ENCODE data around the gene COL23A1. TPM values are rescaled to one million over a fixed set of nuclear protein-coding genes. Genes with fewer than 3 reads are reported as not detected.

COL23A1 gene
- total and polyA plus RNA-seq, 2 donors (not counting 1 experiment from before 2014, with no cell fraction given) = not detected

- H2AFZ ChIP-seq (ENCODE audit: low read length) = no peak overlapping the region
- H3K9ac ChIP-seq (ENCODE audit: insufficient read depth, low read length) = no peak overlapping the region
- H3K4me1 ChIP-seq (ENCODE audit: control insufficient read depth, extremely low read depth, insufficient read depth, low read length) = no peaks in the 10 kb centered on the region
- no peaks in the 10 kb centered on the region for H4K20me1 ChIP-seq (ENCODE audit: control insufficient read depth, extremely low read depth, insufficient read depth, low read length)
- no peak for DNase-seq (ENCODE audit: low read depth in 2 of 2)
- no peak overlapping the region for H3K4me3 ChIP-seq (replicated peaks in 1 of 4; ENCODE audit: control extremely low read depth in 1 of 4, insufficient read depth in 1 of 4, low read depth in 3 of 4, low read length in 4 of 4)
- H3K79me2 ChIP-seq (ENCODE audit: control insufficient read depth, insufficient read depth, low read length) = no peaks in the 10 kb centered on the region
- H3K36me3 ChIP-seq (ENCODE audit: control insufficient read depth, insufficient read depth, low read length) = no peaks in the 10 kb centered on the region
- H3K9me3 ChIP-seq (ENCODE audit: control insufficient read depth, insufficient read depth, low read depth, low read length) = peaks cover under 1% of the 10 kb centered on the region
- no peak overlapping the region for H3K27ac ChIP-seq (ENCODE audit: insufficient read depth, low read length)
- H3K4me2 ChIP-seq (ENCODE audit: extremely low read depth, insufficient read depth, low read length) = no peak overlapping the region
- H3K27me3 ChIP-seq (ENCODE audit: control insufficient read depth, insufficient read depth, low read length) = peaks cover under 1% of the 10 kb centered on the region
- TF ChIP-seq CTCF (conservative IDR thresholded peaks at IDR 0.05 in 1 of 2, IDR thresholded peaks at IDR 0.05 in 1 of 2; ENCODE audit: low read depth in 1 of 2, low read length in 2 of 2) = no peak
- no peak for TF ChIP-seq EZH2 (IDR thresholded peaks at IDR 0.05; ENCODE audit: low read length, missing control alignments)
Observed at GRCh38 chr5:178580271-178580955, 9.8 kb downstream of the COL23A1 start.

- no peak overlapping the region for H3K9ac ChIP-seq (ENCODE audit: insufficient read depth, low read length)
- no peaks in the 10 kb centered on the region for H3K79me2 ChIP-seq (ENCODE audit: control insufficient read depth, insufficient read depth, low read length)
- no peaks in the 10 kb centered on the region for H3K27me3 ChIP-seq (ENCODE audit: control insufficient read depth, insufficient read depth, low read length)
- no peak for DNase-seq (ENCODE audit: low read depth in 2 of 2)
- no peaks in the 10 kb centered on the region for H3K9me3 ChIP-seq (ENCODE audit: control insufficient read depth, insufficient read depth, low read depth, low read length)
- no peak overlapping the region for H3K27ac ChIP-seq (ENCODE audit: insufficient read depth, low read length)
- H3K4me2 ChIP-seq (ENCODE audit: extremely low read depth, insufficient read depth, low read length) = no peak overlapping the region
- H3K4me1 ChIP-seq (ENCODE audit: control insufficient read depth, extremely low read depth, insufficient read depth, low read length) = no peaks in the 10 kb centered on the region
- H2AFZ ChIP-seq (ENCODE audit: low read length) = no peak overlapping the region
- no peaks in the 10 kb centered on the region for H4K20me1 ChIP-seq (ENCODE audit: control insufficient read depth, extremely low read depth, insufficient read depth, low read length)
- no peak for TF ChIP-seq EZH2 (IDR thresholded peaks at IDR 0.05; ENCODE audit: low read length, missing control alignments)
- no peak for TF ChIP-seq CTCF (conservative IDR thresholded peaks at IDR 0.05 in 1 of 2, IDR thresholded peaks at IDR 0.05 in 1 of 2; ENCODE audit: low read depth in 1 of 2, low read length in 2 of 2)
- H3K36me3 ChIP-seq (ENCODE audit: control insufficient read depth, insufficient read depth, low read length) = no peaks in the 10 kb centered on the region
- no peak overlapping the region for H3K4me3 ChIP-seq (replicated peaks in 1 of 4; ENCODE audit: control extremely low read depth in 1 of 4, insufficient read depth in 1 of 4, low read depth in 3 of 4, low read length in 4 of 4)
Observed at GRCh38 chr5:178577944-178578343, 12.2 kb downstream of the COL23A1 start.

GRCh38 chr5:178577376-178577839, 12.8 kb downstream of the COL23A1 start:
- no peak overlapping the region for H3K4me2 ChIP-seq (ENCODE audit: extremely low read depth, insufficient read depth, low read length)
- no peak overlapping the region for H3K27ac ChIP-seq (ENCODE audit: insufficient read depth, low read length)
- H3K4me3 ChIP-seq (replicated peaks in 1 of 4; ENCODE audit: control extremely low read depth in 1 of 4, insufficient read depth in 1 of 4, low read depth in 3 of 4, low read length in 4 of 4) = no peak overlapping the region
- H2AFZ ChIP-seq (ENCODE audit: low read length) = no peak overlapping the region
- H3K79me2 ChIP-seq (ENCODE audit: control insufficient read depth, insufficient read depth, low read length) = no peaks in the 10 kb centered on the region
- no peaks in the 10 kb centered on the region for H3K27me3 ChIP-seq (ENCODE audit: control insufficient read depth, insufficient read depth, low read length)
- no peak for DNase-seq (ENCODE audit: low read depth in 2 of 2)
- no peaks in the 10 kb centered on the region for H3K4me1 ChIP-seq (ENCODE audit: control insufficient read depth, extremely low read depth, insufficient read depth, low read length)
- H3K9me3 ChIP-seq (ENCODE audit: control insufficient read depth, insufficient read depth, low read depth, low read length) = no peaks in the 10 kb centered on the region
- H4K20me1 ChIP-seq (ENCODE audit: control insufficient read depth, extremely low read depth, insufficient read depth, low read length) = no peaks in the 10 kb centered on the region
- no peaks in the 10 kb centered on the region for H3K36me3 ChIP-seq (ENCODE audit: control insufficient read depth, insufficient read depth, low read length)
- no peak overlapping the region for H3K9ac ChIP-seq (ENCODE audit: insufficient read depth, low read length)
- no peak for TF ChIP-seq CTCF (conservative IDR thresholded peaks at IDR 0.05 in 1 of 2, IDR thresholded peaks at IDR 0.05 in 1 of 2; ENCODE audit: low read depth in 1 of 2, low read length in 2 of 2)
- TF ChIP-seq EZH2 (IDR thresholded peaks at IDR 0.05; ENCODE audit: low read length, missing control alignments) = no peak

Data from fibroblast of lung (primary cell).